IPS-NIHi7 (cell line): ENCODE data around the gene RHD.
"Not testable (repeated sequence)": the region's sequence is repeated elsewhere in the genome, so short reads cannot be mapped to it uniquely, and the experiment has no call there.

ENCODE experiments used
- DNase-seq: peaks from one replicate; pipeline ENCODE4 v3.0.0; 2012; ENCODE audit warnings: mixed read lengths; ENCODE audit errors: extremely low spot score

The RHD gene

DNA sequence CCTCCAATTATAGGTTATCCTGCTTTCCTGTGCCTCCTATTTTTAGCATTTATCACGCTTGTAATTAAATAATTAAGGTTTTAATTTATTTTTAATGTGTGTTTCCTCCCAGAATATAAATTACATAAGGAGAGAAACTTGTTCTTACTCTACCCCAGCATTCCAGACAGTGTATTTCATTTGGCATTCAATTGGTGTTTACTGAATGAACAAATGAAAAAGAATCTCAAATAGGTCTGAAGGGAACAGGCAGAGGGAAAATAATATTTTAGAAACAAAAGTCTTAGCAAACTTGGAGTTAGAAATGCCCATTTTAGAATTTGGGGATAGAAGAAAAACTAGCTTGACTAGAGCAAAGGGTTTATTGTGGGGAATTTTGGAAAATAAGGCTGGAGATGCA is 15.1 kb upstream of the RHD start:
- no peak for DNase-seq

DNA sequence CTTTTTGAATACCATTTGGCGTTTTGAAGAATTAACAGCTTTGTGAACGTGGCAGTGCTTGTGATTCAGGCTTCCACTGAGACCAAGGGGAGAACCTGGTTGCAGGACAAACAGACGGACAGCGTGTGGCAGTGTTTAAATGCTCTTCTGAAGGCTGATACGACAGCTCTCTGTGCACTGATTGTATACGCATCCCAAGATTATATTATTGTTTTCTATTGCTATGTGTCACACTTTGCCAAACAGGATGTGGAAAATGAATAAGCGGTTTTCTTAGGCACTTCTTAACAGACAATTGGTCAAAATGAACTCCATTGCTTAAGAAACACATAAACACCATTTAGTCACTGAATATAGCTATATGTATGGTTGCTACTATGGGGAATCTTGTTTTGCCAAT is 12.5 kb upstream of the RHD start:
- DNase-seq: not testable (repeated sequence)

GRCh38 chr1:25260336-25260735 is 12.0 kb upstream of the RHD start:
- not testable (repeated sequence) for DNase-seq

DNA sequence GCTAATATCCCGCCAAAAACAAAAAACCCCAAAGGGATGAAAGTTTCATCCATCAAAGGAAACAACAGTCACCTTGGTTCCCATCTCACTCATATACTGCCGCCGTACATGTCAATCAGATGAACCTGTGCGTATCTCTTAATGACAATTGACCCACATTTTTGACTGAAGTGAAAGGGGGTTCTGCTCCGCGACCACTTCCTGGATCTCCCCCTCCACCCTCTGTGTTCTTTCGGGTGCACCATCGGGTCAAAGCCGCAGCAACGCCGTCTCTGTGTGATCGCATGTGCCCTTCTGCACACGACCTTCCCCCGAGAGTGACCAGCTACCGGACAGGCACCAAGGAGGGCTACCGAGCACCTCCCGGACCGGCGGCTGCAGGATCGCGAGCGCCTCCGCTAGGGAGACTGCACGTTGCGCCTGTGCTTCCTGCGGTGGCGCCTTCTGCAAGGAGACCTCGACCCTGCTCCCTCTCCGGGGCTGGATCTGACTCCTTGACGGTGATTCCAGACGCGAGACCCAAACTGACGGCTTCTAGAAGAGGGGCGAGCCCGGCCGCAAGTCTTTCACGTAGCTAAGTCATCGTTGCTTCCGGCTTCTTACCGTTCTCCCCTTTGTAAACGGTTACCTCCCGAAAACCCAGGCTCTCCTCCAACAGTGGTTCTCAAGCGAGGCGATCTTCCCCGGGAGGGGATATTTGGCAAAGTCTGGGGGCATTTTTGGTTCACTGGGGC is 5.6 kb upstream of the RHD start:
- not testable (repeated sequence) for DNase-seq

DNA sequence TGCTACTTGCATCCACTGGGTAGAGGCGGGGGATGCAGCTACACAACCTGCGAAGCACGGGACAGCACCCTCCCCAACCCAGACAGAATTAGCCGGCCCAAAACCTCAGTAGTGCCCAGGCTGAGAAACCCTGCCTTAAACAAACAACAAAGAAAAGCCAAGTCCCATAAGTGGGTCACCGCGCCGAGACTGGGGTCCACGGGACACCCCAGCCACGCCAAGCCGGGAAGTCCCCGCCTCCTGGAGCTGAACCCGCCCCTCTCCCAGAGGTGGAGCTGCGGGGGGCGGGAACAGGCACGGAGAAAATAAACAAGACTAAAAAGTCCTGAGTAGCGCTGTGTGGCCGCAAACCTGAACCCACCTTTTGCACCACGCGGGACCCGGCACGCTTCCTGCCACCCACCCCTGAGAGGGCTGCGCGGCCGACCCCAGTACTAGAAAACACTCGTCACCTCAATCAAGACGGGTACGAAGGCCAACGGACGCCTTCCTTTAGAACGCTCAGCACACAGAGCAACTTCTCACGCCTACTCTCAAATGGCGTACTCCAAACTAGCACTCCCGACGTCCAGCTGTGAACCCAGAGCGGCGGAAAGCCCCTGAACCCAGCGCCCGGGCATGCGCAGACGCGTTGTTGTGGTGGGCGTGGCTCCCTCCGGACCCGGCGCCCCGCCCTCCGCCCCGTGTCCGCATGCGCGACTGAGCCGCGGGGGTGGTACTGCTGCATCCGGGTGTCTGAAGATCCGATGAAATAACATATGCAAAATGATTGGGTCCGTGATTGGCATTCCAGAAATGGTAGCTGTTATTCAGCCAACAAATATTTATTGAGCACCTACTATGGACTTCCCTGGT is 4.8 kb upstream of the RHD start:
- DNase-seq: not testable (repeated sequence)

DNA sequence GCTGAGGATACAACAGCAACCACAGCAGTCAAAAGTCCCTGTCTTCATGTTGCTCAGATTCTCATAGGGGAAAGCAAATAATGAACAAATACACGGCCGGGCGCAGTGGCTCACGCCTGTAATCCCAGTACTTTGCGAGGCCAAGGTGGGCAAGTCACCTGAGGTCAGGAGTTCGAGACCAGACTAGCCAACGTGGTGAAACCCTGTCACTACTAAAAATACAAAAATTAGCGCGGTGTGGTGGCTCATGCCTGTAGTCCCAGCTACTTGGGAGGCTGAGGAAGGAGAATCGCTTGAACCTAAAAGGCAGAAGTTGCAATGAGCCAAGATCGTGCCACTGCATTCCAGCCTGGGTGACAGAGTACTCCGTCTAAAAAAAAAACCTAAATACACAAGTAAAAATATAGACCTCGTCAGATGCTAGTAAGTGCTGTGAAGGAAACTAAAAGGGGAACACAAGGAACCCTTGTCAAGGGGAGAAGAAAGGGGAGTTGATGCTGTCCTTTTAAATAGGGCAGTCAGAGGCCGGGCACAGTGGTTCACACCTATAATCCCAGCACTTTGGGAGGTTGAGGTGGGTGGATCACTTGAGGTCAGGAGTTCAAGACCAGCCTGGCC is 4.1 kb upstream of the RHD start:
- DNase-seq: not testable (repeated sequence)

DNA sequence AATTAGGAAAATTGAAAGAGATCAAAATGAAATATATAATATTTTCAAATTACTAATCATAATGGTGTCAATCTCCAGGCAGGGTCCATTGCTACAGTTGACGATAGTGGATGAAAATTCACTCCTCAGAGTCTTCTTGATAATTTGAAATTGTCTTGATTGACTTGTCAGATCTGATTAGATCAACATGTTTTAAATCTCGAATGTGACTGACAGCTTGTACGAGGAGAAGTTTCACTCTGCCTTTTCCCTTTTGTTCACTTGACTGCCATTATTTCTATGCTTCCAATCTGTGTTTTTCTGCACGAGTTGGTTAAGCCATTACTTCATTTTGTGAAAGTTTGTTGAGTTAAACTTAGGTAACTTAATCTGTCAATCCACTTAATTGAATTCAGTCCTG is 3.3 kb downstream of the RHD start:
- DNase-seq: not testable (repeated sequence)

DNA sequence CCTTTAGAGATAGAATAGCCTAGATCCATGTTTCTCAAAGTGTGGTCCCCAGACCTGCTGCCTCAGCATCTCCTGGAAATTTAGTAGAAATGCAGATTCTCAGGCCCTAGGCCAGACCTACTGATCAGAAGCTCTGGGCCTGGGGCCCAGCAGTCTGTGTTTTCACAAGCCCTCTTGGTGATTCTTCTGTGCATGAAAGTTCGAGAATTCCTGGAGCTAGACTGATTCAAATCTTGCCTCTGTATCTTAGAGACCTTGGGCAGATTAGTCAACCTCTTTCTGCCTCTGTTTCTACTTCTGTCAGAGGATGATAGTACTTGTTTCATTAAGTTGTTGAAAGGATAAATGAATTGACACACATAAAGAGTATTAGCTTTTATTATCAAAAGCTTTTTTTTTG is 5.0 kb downstream of the RHD start:
- not testable (repeated sequence) for DNase-seq

DNA sequence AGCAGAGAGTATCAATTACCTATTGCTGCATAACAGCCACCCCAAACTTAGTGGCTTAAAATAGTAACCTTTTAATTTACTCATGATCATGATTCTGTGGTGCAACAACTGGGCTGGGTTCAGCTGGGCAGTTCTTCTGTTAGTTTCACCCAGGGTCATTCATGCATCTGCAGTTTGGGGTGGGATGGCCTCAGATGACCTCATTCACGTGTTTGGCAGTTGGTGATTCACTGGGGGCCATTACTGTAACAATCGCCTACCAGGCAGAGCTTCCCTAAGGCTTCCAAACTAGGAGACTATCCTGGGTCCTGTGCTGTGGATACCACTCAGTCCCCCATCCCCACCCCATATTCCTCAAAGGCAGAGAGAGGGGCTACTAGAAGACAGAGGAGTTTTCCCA is 6.0 kb downstream of the RHD start:
- DNase-seq: not testable (repeated sequence)

DNA sequence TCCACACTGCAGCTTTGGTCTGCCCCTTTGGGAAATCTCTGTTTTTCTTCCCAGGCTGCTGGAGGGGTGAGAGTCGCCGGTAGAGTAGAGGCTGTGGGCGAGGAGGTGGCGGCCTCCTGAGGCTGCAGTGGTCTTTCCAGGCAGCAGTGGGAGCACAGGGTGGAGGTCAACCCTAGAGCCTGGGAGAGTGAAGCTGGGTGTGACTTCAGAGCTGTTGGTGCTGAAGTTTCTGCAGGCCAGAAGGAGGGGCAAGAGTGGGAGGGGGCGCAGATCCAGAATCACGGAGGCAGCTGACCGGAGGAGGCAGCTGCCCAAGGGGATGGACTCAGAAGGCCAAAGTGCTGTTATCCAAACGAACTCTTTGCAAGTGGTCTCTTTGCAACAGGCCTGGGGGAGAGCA is 6.5 kb downstream of the RHD start:
- not testable (repeated sequence) for DNase-seq

DNA sequence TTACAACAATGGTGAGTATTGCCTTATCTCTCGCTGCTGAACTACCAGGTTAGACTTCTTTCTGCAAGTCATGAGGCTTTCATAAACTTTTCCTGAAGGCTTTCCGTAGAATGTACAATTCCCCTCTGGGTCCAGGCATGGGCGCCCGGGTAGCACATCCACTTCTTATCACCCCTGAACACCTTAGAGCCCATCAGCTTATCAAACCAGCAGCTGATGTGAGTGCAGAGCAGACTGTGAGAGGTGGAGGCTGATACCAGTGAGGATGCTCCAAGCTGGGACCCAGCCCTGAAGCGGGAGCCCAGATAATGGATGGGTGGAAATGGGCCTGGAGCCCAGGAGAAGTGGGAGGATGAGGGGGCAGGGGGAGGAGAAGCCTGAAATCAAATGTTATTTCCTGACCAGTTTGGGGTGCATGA is 7.4 kb downstream of the RHD start:
- not testable (repeated sequence) for DNase-seq

GRCh38 chr1:25285862-25286261 is 13.6 kb downstream of the RHD start:
- not testable (repeated sequence) for DNase-seq

GRCh38 chr1:25287164-25287563 is 14.9 kb downstream of the RHD start:
- DNase-seq: not testable (repeated sequence)

GRCh38 chr1:25288573-25289101 is 16.3 kb downstream of the RHD start:
- DNase-seq: not testable (repeated sequence)

DNA sequence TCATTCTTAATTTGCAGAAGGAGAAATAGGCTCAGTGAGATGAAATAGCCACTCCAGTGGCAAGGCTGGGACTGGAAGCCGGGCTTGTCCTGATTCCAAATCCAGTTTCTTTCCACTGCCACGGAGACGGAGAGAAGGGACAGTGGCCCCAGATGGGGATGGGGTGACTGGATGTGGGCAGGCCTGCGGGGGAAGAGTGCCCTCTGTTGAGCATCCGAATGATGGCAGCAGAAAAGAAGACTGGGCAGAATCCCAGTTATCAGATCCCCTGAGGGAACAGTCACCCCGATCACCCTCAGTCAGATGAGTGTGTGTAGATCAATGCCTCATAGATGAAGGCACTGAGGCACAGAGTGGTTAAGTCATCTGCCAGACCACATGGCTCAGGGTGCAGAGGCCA is 17.7 kb downstream of the RHD start:
- not testable (repeated sequence) for DNase-seq

GRCh38 chr1:25293426-25293825 is 21.1 kb downstream of the RHD start:
- DNase-seq: not testable (repeated sequence)

DNA sequence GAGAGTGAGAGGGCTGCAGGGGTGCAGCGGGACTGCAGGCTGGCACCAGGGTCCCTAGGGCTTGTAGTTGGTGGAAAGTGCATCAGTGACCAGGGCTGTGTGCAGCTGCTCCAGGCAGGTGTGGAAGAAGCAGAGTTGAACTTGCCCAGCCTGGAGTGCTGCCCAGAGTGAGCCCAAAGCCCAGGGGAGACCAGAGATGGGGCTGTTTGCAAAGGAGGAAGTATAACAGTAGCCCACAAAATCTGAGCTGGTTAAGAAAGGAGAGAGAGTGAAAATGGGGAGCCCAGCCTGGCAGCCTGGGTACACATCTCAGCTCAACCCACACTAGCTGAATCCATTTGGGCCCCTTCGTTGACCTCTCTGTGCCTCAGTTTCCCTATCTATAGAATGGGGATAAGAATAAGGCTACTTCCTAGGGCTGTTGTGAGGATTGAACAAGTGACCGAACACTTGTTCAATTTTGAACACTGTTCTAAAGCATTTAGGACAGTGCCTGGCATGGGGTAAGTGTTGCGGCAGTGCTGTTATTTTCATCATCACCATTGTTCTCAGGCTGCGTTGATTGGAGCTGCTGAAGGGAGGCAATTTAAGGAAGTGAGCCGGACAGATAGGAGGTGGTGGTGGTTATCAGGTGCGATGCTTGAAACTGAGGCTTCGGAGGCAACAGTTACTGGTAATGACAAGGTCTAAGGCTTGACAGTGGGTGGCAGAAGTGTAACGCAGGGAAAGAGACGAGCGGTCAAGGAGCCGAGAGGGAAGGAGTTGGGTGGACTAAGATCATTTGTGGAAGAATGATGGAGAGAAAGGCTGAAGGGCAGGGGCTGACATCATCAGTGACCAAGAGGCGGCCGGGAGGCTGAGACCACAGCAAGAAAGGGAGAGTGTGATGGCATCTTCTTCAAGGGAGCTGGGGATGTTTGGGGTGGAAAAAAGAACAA is 22.8 kb downstream of the RHD start:
- DNase-seq: not testable (repeated sequence)

DNA sequence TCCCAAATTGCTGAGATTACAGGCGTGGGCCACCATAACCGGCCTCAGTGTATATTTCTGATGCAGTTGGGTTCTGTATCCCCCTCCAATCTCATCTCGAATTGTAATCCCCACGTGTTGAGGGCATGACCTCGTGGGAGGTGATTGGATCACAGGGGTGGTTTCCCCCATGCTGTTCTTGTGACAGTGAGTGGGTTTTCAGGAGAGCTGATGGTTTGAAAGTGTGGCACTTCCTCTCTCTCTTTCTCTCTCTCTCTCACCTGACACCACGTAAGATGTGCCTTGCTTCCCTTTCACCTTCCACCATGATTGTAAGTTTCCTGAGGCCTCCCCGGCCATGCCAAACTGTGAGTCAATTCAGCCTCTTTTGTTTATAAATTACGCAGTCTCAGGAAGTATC is 24.2 kb downstream of the RHD start:
- not testable (repeated sequence) for DNase-seq

- not testable (repeated sequence) for DNase-seq
These were observed 28.4 kb downstream of the RHD start for GRCh38 chr1:25300729-25301128.

GRCh38 chr1:25302330-25302729 is 30.0 kb downstream of the RHD start:
- not testable (repeated sequence) for DNase-seq

GRCh38 chr1:25304936-25305335 is 32.6 kb downstream of the RHD start:
- DNase-seq: not testable (repeated sequence)
